Measurements from ENCODE around the gene EHMT1. TPM values are rescaled to one million over a fixed set of nuclear protein-coding genes. Genes with fewer than 3 reads are reported as not detected.
A peak's percentile ranks its signal among the peaks of the same experiment; 100 is the strongest.

The EHMT1 gene
- total RNA-seq, 4 donors from 2014 or later = 96.4 to 136 (median 118) TPM

- Histone ChIP-seq H3K36me3 (peaks cover 0 to 98% (median 12%) of the 10 kb centered on the region in 3 donors), H3K27ac (peak overlapping the region in 1 of 4 donors; percentile 8), H3K4me3 (no peak overlapping the region), H3K4me1 (no peaks in the 10 kb centered on the region), H3K9me3 (no peaks in the 10 kb centered on the region), H3K27me3 (no peaks in the 10 kb centered on the region)
- TF ChIP-seq, protein P1, sequence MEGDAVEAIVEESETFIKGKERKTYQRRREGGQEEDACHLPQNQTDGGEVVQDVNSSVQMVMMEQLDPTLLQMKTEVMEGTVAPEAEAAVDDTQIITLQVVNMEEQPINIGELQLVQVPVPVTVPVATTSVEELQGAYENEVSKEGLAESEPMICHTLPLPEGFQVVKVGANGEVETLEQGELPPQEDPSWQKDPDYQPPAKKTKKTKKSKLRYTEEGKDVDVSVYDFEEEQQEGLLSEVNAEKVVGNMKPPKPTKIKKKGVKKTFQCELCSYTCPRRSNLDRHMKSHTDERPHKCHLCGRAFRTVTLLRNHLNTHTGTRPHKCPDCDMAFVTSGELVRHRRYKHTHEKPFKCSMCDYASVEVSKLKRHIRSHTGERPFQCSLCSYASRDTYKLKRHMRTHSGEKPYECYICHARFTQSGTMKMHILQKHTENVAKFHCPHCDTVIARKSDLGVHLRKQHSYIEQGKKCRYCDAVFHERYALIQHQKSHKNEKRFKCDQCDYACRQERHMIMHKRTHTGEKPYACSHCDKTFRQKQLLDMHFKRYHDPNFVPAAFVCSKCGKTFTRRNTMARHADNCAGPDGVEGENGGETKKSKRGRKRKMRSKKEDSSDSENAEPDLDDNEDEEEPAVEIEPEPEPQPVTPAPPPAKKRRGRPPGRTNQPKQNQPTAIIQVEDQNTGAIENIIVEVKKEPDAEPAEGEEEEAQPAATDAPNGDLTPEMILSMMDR (IDR thresholded peaks at IDR 0.05) = no peak
- TF ChIP-seq POLR2A (IDR thresholded peaks at IDR 0.05) = no peak
- TF ChIP-seq EP300 (IDR thresholded peaks at IDR 0.05) = no peak
- no peak for DNase-seq (ENCODE audit: low spot score in 2 of 2)
- WGBS, 2 donors = 91 to 93% methylated on average over 18 of the region's 18 CpGs
These were observed 169.1 kb downstream of the EHMT1 start for GRCh38 chr9:137787786-137788505.

GRCh38 chr9:137788561-137789294 lies 169.9 kb downstream of the EHMT1 start:
- 86% methylated on average over 49 to 59 of the region's 59 CpGs for WGBS, 2 donors
- Histone ChIP-seq H3K9me3 (no peaks in the 10 kb centered on the region), H3K4me3 (no peak overlapping the region), H3K36me3 (peaks cover 0 to 98% (median 18%) of the 10 kb centered on the region in 3 donors), H3K27me3 (no peaks in the 10 kb centered on the region), H3K27ac (peak overlapping the region in 1 of 4 donors; percentile 31), H3K4me1 (no peaks in the 10 kb centered on the region)
- DNase-seq (ENCODE audit: low spot score in 2 of 2) = no peak
- TF ChIP-seq, protein P1 (IDR thresholded peaks at IDR 0.05) = no peak
- no peak for TF ChIP-seq EP300 (IDR thresholded peaks at IDR 0.05)
- no peak for TF ChIP-seq POLR2A (IDR thresholded peaks at IDR 0.05)

- 81 to 87% methylated on average over 20 of the region's 20 CpGs for WGBS, 2 donors
- no peak overlapping the region for H3K4me3 ChIP-seq
- TF ChIP-seq POLR2A (IDR thresholded peaks at IDR 0.05) (no peak), EP300 (IDR thresholded peaks at IDR 0.05) (no peak)
- TF ChIP-seq, protein P1 (IDR thresholded peaks at IDR 0.05) = no peak
- H3K36me3 ChIP-seq = peaks cover 0 to 96% (median 18%) of the 10 kb centered on the region in 3 donors
- DNase-seq (ENCODE audit: low spot score in 2 of 2) = no peak
- H3K4me1 ChIP-seq = no peaks in the 10 kb centered on the region
- no peaks in the 10 kb centered on the region for H3K9me3 ChIP-seq
- peak overlapping the region in 1 of 4 donors; percentile 31 for H3K27ac ChIP-seq
- H3K27me3 ChIP-seq = no peaks in the 10 kb centered on the region
These were observed 170.6 kb downstream of the EHMT1 start for GRCh38 chr9:137789295-137789895.

DNA sequence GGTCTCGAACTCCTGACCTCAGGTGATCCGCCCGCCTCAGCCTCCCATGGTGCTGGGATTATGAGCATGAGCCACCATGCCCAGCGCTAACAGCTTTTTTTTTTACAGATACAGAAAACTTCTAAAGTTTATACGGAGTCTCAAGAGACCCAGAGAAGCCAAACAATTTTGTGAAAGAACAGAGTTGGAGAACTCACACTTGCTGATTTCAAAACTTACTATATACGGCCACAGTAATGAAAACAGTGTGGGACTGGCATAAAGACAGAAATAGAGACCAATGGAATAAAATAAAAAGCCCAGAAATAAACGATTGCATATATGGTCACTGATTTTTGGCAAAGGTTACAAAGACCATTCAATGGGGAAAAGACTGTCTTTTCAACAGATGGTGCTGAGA lies 173.1 kb downstream of the EHMT1 start:
- H3K27me3 ChIP-seq = no peaks in the 10 kb centered on the region
- H3K4me1 ChIP-seq = no peaks in the 10 kb centered on the region
- H3K27ac ChIP-seq = no peak overlapping the region
- no peak for DNase-seq (ENCODE audit: low spot score in 2 of 2)
- WGBS, 2 donors = 74 to 83% methylated on average over 7 of the region's 7 CpGs
- peaks cover 0 to 92% (median 28%) of the 10 kb centered on the region in 3 donors for H3K36me3 ChIP-seq
- TF ChIP-seq POLR2A (IDR thresholded peaks at IDR 0.05) = no peak
- no peak for TF ChIP-seq EP300 (IDR thresholded peaks at IDR 0.05)
- TF ChIP-seq, protein P1 (IDR thresholded peaks at IDR 0.05) = no peak
- no peak overlapping the region for H3K4me3 ChIP-seq
- no peaks in the 10 kb centered on the region for H3K9me3 ChIP-seq
